ENCODE results near the gene UBASH3B. TPM values are rescaled to one million over a fixed set of nuclear protein-coding genes. Genes with fewer than 3 reads are reported as not detected.

The UBASH3B gene
- total RNA-seq, 1 donor from 2014 or later = 6.6 TPM

DNA sequence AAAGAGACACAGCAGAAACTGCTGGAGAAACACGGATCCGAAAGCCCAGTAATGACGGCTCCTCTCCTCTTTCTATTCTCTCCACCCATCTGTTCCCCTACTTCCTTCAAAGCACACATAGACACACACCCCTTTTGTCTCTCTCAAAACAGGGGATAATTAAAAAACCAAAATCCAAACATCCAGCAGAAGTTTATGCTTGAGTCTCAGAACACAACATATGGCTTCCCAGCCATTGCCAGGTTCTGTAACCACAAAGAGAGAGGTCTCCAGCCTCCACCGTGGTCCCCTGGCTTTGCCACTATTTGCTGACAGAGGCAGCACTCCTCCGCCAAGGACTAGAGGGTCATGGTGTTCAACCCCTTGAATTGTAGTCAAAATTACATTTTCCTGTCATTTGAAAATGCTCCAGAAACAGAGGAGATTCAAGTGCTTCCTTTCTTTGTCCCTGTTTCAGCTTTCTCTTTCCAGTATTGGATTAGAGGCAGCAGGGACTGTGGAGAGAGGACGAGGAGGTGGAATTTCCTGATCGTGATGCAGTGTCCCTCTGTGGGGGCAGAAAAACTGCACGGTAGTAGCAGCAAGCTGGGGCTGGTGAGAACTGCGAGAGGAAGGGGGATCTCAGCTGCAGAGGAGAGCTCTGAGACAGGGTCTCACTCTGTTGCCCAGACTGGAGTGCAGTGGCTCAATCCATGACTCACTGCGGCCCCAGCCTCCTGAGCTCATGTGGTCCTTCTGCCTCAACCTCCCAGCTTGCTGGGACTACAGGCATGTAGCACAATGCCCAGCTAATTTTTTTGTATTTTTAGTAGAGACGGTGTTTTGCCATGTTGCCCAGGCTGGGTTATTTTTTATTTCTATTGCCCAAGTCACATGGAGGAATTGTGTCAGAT is 60.3 kb downstream of the UBASH3B start:
- Mint-ChIP-seq H3K27ac (no peak overlapping the region), H3K4me3 (no peak overlapping the region), H3K9me3 (no peaks in the 10 kb centered on the region), H3K4me1 (no peaks in the 10 kb centered on the region), H3K36me3 (no peaks in the 10 kb centered on the region), H3K27me3 (ENCODE audit: low read depth) (peaks cover 11% of the 10 kb centered on the region)
- no peak for DNase-seq (ENCODE audit: low spot score in 2 of 2, unreplicated experiment in 2 of 2)
- TF ChIP-seq, protein P1, sequence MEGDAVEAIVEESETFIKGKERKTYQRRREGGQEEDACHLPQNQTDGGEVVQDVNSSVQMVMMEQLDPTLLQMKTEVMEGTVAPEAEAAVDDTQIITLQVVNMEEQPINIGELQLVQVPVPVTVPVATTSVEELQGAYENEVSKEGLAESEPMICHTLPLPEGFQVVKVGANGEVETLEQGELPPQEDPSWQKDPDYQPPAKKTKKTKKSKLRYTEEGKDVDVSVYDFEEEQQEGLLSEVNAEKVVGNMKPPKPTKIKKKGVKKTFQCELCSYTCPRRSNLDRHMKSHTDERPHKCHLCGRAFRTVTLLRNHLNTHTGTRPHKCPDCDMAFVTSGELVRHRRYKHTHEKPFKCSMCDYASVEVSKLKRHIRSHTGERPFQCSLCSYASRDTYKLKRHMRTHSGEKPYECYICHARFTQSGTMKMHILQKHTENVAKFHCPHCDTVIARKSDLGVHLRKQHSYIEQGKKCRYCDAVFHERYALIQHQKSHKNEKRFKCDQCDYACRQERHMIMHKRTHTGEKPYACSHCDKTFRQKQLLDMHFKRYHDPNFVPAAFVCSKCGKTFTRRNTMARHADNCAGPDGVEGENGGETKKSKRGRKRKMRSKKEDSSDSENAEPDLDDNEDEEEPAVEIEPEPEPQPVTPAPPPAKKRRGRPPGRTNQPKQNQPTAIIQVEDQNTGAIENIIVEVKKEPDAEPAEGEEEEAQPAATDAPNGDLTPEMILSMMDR (IDR thresholded peaks at IDR 0.05; ENCODE audit: unreplicated experiment) = no peak

DNA sequence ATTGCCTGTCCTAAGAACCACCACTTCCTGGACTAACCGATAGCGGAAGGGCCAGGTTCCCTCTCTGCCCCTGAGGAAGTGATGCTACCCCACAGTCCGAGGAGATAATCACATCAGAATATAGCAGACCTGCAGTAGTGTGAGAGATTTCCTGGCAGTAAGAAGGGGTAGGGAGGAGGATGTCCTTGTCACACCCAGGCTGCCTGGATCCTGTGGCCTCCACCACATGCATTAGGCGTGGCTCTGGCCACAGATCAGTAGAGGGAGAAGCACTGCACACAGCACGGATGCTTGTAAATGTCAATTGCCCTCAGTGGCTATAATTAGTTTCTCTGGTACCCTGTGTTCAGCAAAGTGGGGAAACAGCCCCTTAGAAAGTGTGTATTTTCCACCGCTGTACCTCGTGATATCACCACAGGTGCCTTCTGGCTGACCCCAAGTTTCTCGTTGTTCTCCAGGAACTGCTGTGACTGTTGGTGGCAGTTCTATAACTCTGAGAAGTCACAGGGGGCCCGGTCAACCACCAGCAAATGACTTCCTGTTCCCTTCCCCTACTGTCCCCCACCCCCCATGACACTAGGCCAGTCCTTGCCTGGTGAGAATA is 61.8 kb downstream of the UBASH3B start:
- Mint-ChIP-seq H3K9me3 (no peaks in the 10 kb centered on the region), H3K4me1 (peaks cover 8% of the 10 kb centered on the region), H3K4me3 (no peak overlapping the region), H3K27ac (no peak overlapping the region), H3K27me3 (ENCODE audit: low read depth) (peaks cover 11% of the 10 kb centered on the region), H3K36me3 (no peaks in the 10 kb centered on the region)
- no peak for DNase-seq (ENCODE audit: low spot score in 2 of 2, unreplicated experiment in 2 of 2)
- TF ChIP-seq, protein P1 (IDR thresholded peaks at IDR 0.05; ENCODE audit: unreplicated experiment) = no peak

DNA sequence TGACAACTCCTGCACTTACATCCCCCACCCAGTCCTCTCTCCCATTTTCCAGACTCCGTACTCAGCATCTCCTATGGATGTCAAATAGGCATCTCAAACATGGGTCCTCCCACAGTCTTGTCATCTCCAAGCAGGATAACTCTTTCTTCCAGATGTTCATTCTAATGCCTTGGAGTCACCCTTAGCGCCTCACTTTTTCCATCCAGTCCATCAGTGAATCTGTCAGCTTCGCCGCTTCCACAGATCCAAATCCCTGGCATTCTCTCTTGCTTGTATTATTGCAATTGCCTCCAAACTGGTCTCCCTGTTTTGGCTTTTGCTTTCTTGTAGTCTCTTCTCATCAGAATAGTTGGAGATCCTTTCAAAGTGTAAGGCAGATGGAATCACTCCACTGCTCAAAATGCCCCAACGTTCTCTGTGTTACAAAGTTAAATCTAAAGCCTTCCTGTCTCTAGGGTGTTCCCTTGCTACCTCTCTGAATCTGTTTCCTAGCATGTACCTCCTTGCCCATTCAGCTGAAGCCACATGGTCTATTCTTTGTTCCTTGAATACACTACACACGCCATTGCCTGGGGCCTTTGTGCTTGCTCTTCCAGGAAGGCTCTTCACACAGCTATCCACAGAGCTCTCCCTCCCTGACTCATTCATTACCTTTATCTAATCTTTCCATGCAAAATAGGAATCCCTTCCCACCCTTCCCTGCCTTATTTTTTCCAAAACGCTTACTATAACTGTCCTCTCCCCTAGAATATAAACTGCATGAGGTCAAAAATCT is 64.8 kb downstream of the UBASH3B start:
- DNase-seq (ENCODE audit: low spot score in 2 of 2, unreplicated experiment in 2 of 2) = no peak
- Mint-ChIP-seq H3K4me3 (no peak overlapping the region), H3K36me3 (no peaks in the 10 kb centered on the region), H3K9me3 (no peaks in the 10 kb centered on the region), H3K27ac (no peak overlapping the region), H3K4me1 (peaks cover 8% of the 10 kb centered on the region), H3K27me3 (ENCODE audit: low read depth) (peaks cover 11% of the 10 kb centered on the region)
- TF ChIP-seq, protein P1 (IDR thresholded peaks at IDR 0.05; ENCODE audit: unreplicated experiment) = no peak

DNA sequence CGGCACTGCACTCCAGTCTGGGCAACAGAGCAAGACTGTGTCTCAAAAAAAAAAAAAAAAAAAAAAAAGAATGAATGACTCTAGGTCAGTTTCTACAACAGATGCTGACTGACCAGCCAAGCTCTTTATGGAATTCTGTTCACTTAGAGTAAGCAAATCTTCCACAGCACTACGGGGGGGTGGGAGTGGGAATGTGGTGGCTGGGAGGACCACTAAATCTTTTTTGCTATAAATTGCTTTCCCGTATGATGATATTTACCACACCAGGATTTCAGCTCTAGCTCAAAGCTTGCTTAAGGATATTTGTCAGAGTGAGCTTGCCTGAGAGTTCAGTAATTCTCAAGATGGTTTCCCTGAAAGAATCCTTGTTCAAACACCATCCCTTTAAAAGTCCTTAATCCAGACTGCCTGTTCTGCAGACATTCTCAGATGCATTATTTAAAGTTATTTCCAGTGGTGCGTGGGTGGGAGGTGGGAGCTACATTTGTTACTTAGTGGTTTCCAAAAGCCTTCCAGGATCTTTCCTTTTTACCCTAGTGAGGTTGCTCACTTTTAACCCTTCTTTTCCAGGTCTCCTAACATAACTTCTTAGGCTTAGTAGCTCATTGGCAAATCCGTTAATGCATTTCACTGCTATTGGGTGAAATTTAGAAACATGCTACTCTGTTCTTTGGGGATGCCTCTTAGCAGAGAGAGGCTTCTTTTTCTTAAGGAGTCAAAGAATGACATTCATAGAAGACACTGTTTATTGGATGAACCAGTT is 65.9 kb downstream of the UBASH3B start:
- no peak for DNase-seq (ENCODE audit: low spot score in 2 of 2, unreplicated experiment in 2 of 2)
- no peak overlapping the region for H3K27ac Mint-ChIP-seq
- H3K9me3 Mint-ChIP-seq = no peaks in the 10 kb centered on the region
- TF ChIP-seq, protein P1 (IDR thresholded peaks at IDR 0.05; ENCODE audit: unreplicated experiment) = no peak
- H3K4me3 Mint-ChIP-seq = no peak overlapping the region
- H3K36me3 Mint-ChIP-seq = no peaks in the 10 kb centered on the region
- H3K4me1 Mint-ChIP-seq = peaks cover 8% of the 10 kb centered on the region
- peaks cover 7% of the 10 kb centered on the region for H3K27me3 Mint-ChIP-seq (ENCODE audit: low read depth)

DNA sequence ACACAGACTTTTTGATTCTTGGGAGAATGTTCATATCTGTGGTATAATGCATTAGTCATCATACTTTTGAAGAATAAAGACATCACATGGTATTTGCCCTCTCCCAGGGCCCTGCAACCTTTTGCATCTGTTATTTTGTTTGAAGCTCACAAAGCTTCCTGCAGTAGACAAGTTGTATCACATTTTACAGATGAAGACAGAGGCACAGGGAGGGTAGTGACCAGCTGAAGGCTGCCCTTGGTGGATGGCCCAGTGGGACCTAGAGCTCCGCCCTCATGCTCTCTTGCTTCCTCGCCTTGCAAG is 66.4 kb downstream of the UBASH3B start:
- DNase-seq (ENCODE audit: low spot score in 2 of 2, unreplicated experiment in 2 of 2) = no peak
- Mint-ChIP-seq H3K4me3 (no peak overlapping the region), H3K27me3 (ENCODE audit: low read depth) (peaks cover 8% of the 10 kb centered on the region), H3K9me3 (no peaks in the 10 kb centered on the region), H3K27ac (no peak overlapping the region), H3K4me1 (peaks cover 9% of the 10 kb centered on the region), H3K36me3 (no peaks in the 10 kb centered on the region)
- TF ChIP-seq, protein P1 (IDR thresholded peaks at IDR 0.05; ENCODE audit: unreplicated experiment) = no peak
